Fibroblast of pulmonary artery (primary cell): ENCODE measurements around the gene POU2AF1.

Experiments used
- DNase-seq: peaks from one replicate; pipeline ENCODE4 v3.0.0-alpha.2; 2010; ENCODE audit warnings: low read depth
- H3K4me3 ChIP-seq: replicated peaks from 2 replicates; pipeline ENCODE4 v1.5.1; 2011; ENCODE audit warnings: low read depth, mild to moderate bottlenecking, control low read depth, low read length, moderate library complexity
- CTCF ChIP-seq: IDR thresholded peaks from 2 replicates; pipeline ENCODE4 v1.5.1; 2011; ENCODE audit warnings: mild to moderate bottlenecking, control low read depth, low read length, inconsistent platforms; ENCODE audit errors: missing control alignments

Gene POU2AF1

GRCh38 chr11:111308140-111308539 is 70.9 kb downstream of the POU2AF1 start:
- TF ChIP-seq CTCF: no peak
- no peak overlapping the region for H3K4me3 ChIP-seq
- no peak for DNase-seq

- no peak for TF ChIP-seq CTCF
- no peak for DNase-seq
- H3K4me3 ChIP-seq: no peak overlapping the region
Measured at GRCh38 chr11:111307472-111308108, 71.5 kb downstream of the POU2AF1 start.

- no peak for TF ChIP-seq CTCF
- no peak for DNase-seq
- no peak overlapping the region for H3K4me3 ChIP-seq
Measured at GRCh38 chr11:111306321-111306720, 72.8 kb downstream of the POU2AF1 start.

- no peak for DNase-seq
- no peak overlapping the region for H3K4me3 ChIP-seq
- no peak for TF ChIP-seq CTCF
Measured at GRCh38 chr11:111305876-111306275, 73.2 kb downstream of the POU2AF1 start.

GRCh38 chr11:111305162-111305802 is 73.8 kb downstream of the POU2AF1 start:
- no peak for TF ChIP-seq CTCF
- H3K4me3 ChIP-seq: no peak overlapping the region
- DNase-seq: no peak

GRCh38 chr11:111303461-111303860 is 75.6 kb downstream of the POU2AF1 start:
- TF ChIP-seq CTCF: no peak
- no peak for DNase-seq
- no peak overlapping the region for H3K4me3 ChIP-seq

- TF ChIP-seq CTCF: no peak
- DNase-seq: no peak
- H3K4me3 ChIP-seq: no peak overlapping the region
Measured at GRCh38 chr11:111302298-111302697, 76.8 kb downstream of the POU2AF1 start.
